Endodermal cell (in vitro differentiated cells): ENCODE data around the gene IVNS1ABP. TPM values are rescaled to one million over a fixed set of nuclear protein-coding genes. Genes with fewer than 3 reads are reported as not detected.
A peak's percentile ranks its signal among the peaks of the same experiment; 100 is the strongest.

Experiments
- DNase-seq: peaks from one replicate; pipeline ENCODE4 v3.0.0-alpha.2; 2017
- H3K27ac ChIP-seq: 2 replicates; pipeline ENCODE4 v1.5.1; 2013; ENCODE audit warnings: mild to moderate bottlenecking, low read depth, low read length, moderate library complexity
- H3K27me3 ChIP-seq: 2 replicates; pipeline ENCODE4 v1.6.1; 2013; ENCODE audit warnings: mild to moderate bottlenecking, low read length, moderate library complexity; ENCODE audit not compliant: insufficient read depth, control insufficient read depth, poor library complexity, severe bottlenecking
- H3K36me3 ChIP-seq: 2 replicates; pipeline ENCODE4 v1.7.0; 2013; ENCODE audit warnings: mild to moderate bottlenecking, low read length, moderate library complexity; ENCODE audit not compliant: control insufficient read depth, insufficient read depth
- H3K4me1 ChIP-seq: one replicate; pipeline ENCODE4 v1.7.0; 2013; ENCODE audit warnings: low read length; ENCODE audit not compliant: control insufficient read depth, insufficient read depth
- H3K4me3 ChIP-seq: 2 replicates; pipeline ENCODE4 v1.5.1; 2013; ENCODE audit warnings: mild to moderate bottlenecking, low read length, moderate library complexity
- H3K9ac ChIP-seq: 2 replicates; pipeline ENCODE4 v1.6.1; 2013; ENCODE audit warnings: mild to moderate bottlenecking, low read length, moderate library complexity; ENCODE audit not compliant: poor library complexity, severe bottlenecking; ENCODE audit errors: extremely low read depth
- H3K9me3 ChIP-seq: 2 replicates; pipeline ENCODE4 v1.6.1; 2013; ENCODE audit warnings: mild to moderate bottlenecking, low read length, moderate library complexity; ENCODE audit not compliant: control insufficient read depth
- H3K27ac Mint-ChIP-seq: 2 replicates; pipeline ENCODE4 v1.8.0; 2020; ENCODE audit warnings: mixed read lengths
- H3K27me3 Mint-ChIP-seq: 2 replicates; pipeline ENCODE4 v1.8.0; 2021; ENCODE audit warnings: mild to moderate bottlenecking, mixed read lengths; ENCODE audit not compliant: insufficient read depth
- H3K36me3 Mint-ChIP-seq: 2 replicates; pipeline ENCODE4 v1.8.0; 2020; ENCODE audit warnings: low read depth, mixed read lengths
- H3K4me1 Mint-ChIP-seq: 2 replicates; pipeline ENCODE4 v1.8.0; 2020; ENCODE audit warnings: mixed read lengths
- H3K4me3 Mint-ChIP-seq: 2 replicates; pipeline ENCODE4 v1.8.0; 2020; ENCODE audit warnings: mild to moderate bottlenecking, moderate library complexity, mixed read lengths
- H3K9me3 Mint-ChIP-seq: 2 replicates; pipeline ENCODE4 v1.8.0; 2020; ENCODE audit warnings: mild to moderate bottlenecking, mixed read lengths
- CTCF ChIP-seq: fragments of 200-600 bp; sonication (generic); conservative IDR thresholded peaks from 2 replicates; pipeline ENCODE4 v1.5.0; 2021; ENCODE audit warnings: antibody characterized with exemption, mild to moderate bottlenecking
- WGBS, 2 experiments: methylation state at CpG; one replicate each; pipeline versions ENCODE4 v1.1.5 to v1.1.7; 2013; ENCODE audit warnings: missing lambda C conversion rate in 2 of 2, mixed read lengths in 1 of 2; ENCODE audit not compliant: insufficient coverage in 1 of 2, insufficient read length in 1 of 2; 5-methylcytosine and 5-hydroxymethylcytosine counted together
- total RNA-seq, 2 donors: library from RNA; stranded (reverse); fragmentation: NEBNext Ultra II Directional in 1 of 2; extraction: Animal tissue kit (Norgen Biotek cat#: 25700) in 1 of 2; gene quantifications; 2 replicates in 1 of 2; 3 replicates in 1 of 2; pipeline ENCODE4 v1.2.1, GENCODE V29; 2021

The IVNS1ABP gene
- total RNA-seq, 2 donors from 2014 or later: 122 to 163 TPM

GRCh38 chr1:185284116-185284515 is 32.9 kb downstream of the IVNS1ABP start:
- no peak for TF ChIP-seq CTCF
- H3K27ac Mint-ChIP-seq: no peak overlapping the region
- peaks cover 5% of the 10 kb centered on the region for H3K9me3 Mint-ChIP-seq
- DNase-seq: no peak
- Histone ChIP-seq H3K27me3 (no peaks in the 10 kb centered on the region), H3K27ac (no peak overlapping the region), H3K9ac (no peak overlapping the region), H3K4me1 (peaks cover 13% of the 10 kb centered on the region), H3K4me3 (no peak overlapping the region), H3K9me3 (peaks cover under 1% of the 10 kb centered on the region), H3K36me3 (peaks cover 7% of the 10 kb centered on the region)
- peaks cover 21% of the 10 kb centered on the region for H3K36me3 Mint-ChIP-seq
- H3K27me3 Mint-ChIP-seq: no peaks in the 10 kb centered on the region
- WGBS, 2 experiments: 97% methylated on average over 2 of the region's 2 CpGs; no CpG with 5 or more reads in 1 of the 2 experiments
- H3K4me1 Mint-ChIP-seq: peaks cover 18% of the 10 kb centered on the region
- no peak overlapping the region for H3K4me3 Mint-ChIP-seq

- peaks cover 35% of the 10 kb centered on the region for H3K36me3 Mint-ChIP-seq
- peaks cover 18% of the 10 kb centered on the region for H3K4me1 Mint-ChIP-seq
- 90 to 95% methylated on average over 1 to 3 of the region's 3 CpGs for WGBS, 2 experiments
- H3K27ac Mint-ChIP-seq: no peak overlapping the region
- Histone ChIP-seq H3K4me1 (peaks cover 13% of the 10 kb centered on the region), H3K27me3 (no peaks in the 10 kb centered on the region), H3K9ac (no peak overlapping the region), H3K4me3 (no peak overlapping the region), H3K27ac (no peak overlapping the region), H3K9me3 (peaks cover 17% of the 10 kb centered on the region), H3K36me3 (peaks cover 3% of the 10 kb centered on the region)
- DNase-seq: no peak
- H3K9me3 Mint-ChIP-seq: peaks cover 11% of the 10 kb centered on the region
- no peak overlapping the region for H3K4me3 Mint-ChIP-seq
- no peaks in the 10 kb centered on the region for H3K27me3 Mint-ChIP-seq
- TF ChIP-seq CTCF: no peak
Observed at GRCh38 chr1:185281245-185281644, 35.8 kb downstream of the IVNS1ABP start.

GRCh38 chr1:185280589-185280988 is 36.5 kb downstream of the IVNS1ABP start:
- no peaks in the 10 kb centered on the region for H3K27me3 ChIP-seq
- no peak overlapping the region for H3K4me3 Mint-ChIP-seq
- H3K9ac ChIP-seq: no peak overlapping the region
- peaks cover 18% of the 10 kb centered on the region for H3K4me1 Mint-ChIP-seq
- peaks cover 3% of the 10 kb centered on the region for H3K36me3 ChIP-seq
- peaks cover 11% of the 10 kb centered on the region for H3K9me3 Mint-ChIP-seq
- H3K9me3 ChIP-seq: peaks cover 17% of the 10 kb centered on the region
- H3K4me1 ChIP-seq: peaks cover 13% of the 10 kb centered on the region
- H3K27ac ChIP-seq: no peak overlapping the region
- DNase-seq: no peak
- 91% methylated on average over 2 of the region's 2 CpGs; no CpG with 5 or more reads in 1 of the 2 experiments for WGBS, 2 experiments
- peak overlapping the region; percentile 31 for H3K27ac Mint-ChIP-seq
- H3K36me3 Mint-ChIP-seq: peaks cover 32% of the 10 kb centered on the region
- H3K27me3 Mint-ChIP-seq: no peaks in the 10 kb centered on the region
- no peak for TF ChIP-seq CTCF
- peak overlapping the region; percentile 41 for H3K4me3 ChIP-seq
